GM21423 (cell line): ENCODE results near the gene EGR1.
A peak's percentile ranks its signal among the peaks of the same experiment; 100 is the strongest.
"Not testable (repeated sequence)": the region's sequence is repeated elsewhere in the genome, so short reads cannot be mapped to it uniquely, and the experiment has no call there.

Experiments used
- ATAC-seq: cut with Tn5 transposase; IDR thresholded peaks from one replicate; pipeline ENCODE4 v1.9.1; 2021; ENCODE audit warnings: mild to moderate bottlenecking, moderate library complexity; ENCODE audit not compliant: unreplicated experiment

The EGR1 gene

DNA sequence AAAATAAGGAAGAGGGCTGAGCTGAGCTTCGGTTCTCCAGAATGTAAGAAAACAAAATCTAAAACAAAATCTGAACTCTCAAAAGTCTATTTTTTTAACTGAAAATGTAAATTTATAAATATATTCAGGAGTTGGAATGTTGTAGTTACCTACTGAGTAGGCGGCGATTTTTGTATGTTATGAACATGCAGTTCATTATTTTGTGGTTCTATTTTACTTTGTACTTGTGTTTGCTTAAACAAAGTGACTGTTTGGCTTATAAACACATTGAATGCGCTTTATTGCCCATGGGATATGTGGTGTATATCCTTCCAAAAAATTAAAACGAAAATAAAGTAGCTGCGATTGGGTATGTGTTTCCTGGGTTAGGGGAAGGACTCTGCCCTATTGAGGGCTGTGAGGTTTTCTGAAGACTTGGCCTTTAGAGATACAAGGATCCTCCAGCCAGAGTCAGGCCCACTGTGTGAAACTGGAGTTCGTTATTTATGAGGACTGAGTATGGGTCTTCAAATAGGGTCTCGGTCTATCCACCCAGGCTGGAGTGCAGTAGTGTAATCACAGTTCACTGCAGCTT is 3.8 kb downstream of the EGR1 start:
- no peak for ATAC-seq

DNA sequence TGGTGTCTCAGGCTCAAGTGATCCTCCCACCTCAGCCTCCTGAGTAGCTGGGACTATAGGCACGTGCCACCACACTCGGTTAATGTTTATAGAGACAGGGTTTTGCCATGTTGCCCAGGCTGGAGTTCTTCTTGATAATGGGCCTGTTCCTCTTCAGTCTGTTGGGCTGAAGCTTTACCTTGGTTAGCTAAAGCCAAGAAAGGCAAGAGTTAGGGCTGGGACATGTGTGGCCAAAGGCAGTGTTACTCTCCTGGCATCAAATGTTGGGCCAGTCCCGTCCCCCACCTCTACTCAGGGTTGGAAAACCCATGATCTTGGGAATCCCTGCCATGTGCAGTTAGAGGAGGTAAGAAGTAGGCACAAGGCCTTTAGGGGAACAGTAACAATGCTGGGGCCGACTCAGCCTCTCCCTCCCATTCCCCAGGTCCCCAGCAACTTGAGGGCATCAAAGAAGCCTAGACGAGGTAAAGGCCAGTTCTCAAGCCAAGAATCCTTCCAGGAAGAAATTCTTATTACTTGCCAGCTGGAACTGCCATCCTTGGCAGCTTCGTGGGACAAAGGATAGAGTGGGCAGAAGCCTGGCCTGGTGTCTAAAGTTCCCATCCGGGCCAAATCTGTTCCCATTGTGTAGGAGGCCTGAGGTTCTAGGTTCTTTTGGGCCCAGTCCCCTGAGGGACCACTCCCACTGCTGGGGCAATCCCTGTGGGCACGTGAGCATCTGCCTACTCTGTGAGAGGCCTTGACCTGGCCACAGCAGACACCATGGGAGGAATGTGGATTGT is 4.5 kb downstream of the EGR1 start:
- no peak for ATAC-seq

DNA sequence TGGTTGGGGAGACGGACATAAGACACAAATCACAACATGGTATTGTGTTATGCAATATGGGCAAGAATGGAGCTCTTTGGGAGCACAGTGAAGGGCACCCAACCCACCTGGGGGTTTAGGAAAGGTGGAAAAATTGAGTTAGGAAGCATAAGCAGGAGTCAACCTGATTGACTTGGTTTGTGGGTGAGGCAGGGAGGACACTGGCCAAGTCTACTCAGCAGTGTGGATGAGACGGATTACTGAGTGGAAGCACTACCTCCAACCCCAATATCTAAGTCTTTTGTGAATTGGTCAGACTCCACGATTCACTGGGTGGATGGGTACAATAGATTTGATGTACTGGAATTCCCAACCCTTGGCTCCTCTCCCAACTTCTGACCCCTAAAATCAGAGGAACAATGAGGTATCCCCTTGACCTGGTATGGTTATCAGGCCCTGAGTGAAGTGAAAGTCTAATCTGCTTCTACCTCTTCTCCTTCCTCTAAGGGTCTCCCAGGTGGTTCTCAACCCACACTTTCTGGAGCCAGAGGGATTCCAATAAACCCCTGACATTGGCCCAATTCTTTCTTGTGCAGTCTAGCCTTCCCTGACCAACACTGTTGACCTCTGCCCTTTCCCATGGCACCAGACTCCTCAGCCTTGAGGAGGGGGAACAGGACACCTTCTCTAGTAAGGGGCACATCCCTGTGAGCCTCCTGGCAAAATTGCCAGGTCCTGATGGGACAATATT is 5.2 kb downstream of the EGR1 start:
- ATAC-seq = no peak

DNA sequence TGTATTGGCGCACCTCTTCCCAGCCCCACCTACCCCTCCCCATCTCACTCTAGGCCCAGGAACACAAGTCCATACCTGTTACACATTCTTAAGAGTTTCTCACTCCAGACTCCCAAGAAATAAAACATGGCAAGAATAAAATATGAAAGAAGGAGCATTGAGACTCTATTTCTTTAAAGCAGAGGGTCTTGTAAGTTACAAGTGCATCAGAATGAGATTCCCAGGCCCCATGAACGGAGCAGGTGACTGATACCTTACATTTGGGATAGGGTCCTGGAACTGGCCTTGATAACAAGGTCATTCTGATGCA is 5.7 kb downstream of the EGR1 start:
- ATAC-seq = no peak

DNA sequence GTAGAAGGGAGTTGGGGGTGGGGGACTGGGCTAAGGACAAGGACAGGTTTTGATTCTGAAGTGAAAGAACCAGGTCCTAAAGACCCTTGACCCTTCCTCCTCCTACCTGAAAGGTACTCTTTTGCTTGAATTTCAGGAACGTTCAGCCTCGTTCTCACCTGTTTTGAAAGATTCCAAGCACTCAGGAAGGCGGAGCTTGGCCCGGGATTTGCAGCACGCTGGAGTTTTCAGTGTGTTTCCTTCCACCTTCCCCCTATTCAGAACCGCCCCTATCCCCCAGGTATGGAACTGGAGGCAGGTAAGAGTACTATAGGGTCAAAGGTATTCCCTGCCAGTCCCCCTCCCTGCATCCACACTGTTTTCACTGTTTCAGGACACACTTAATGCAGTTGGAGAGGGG is 7.1 kb downstream of the EGR1 start:
- no peak for ATAC-seq

DNA sequence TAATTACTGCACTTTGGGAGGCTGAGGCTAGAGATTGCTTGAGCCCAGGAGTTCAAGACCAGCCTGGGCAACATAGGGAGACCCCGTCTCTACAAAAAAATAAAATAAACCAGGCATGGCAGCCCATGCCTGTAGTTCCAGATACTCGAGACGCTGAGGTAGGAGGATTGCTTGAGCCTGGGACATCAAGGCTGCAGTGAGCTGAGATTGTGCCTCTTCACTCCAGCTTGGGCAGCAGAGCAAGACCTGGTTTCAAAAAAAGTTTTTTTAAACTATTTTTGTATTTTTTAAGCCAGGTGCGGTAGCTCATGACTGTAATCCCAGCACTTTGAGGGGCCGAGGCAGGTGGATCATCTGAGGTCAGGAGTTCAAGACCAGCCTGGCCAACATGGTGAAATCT is 7.9 kb downstream of the EGR1 start:
- ATAC-seq = not testable (repeated sequence)

DNA sequence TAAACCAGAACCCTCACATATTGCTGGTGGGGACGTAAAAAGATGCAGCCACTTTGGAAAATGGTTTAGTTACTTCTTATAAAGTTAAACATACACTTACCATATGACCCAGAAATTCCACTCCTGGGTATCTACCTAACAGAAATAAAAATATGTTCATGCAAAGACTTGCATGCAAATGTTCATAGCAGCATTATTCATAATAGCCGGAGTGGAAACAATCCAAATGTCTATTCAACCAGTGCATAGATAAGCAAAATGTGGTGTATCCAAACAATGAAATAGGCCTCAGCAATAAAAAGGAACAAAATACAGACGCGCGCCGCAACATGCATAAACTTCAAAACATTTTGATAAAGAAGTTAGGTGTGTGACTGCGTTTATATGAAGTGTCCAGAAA is 11.6 kb downstream of the EGR1 start:
- no peak for ATAC-seq

DNA sequence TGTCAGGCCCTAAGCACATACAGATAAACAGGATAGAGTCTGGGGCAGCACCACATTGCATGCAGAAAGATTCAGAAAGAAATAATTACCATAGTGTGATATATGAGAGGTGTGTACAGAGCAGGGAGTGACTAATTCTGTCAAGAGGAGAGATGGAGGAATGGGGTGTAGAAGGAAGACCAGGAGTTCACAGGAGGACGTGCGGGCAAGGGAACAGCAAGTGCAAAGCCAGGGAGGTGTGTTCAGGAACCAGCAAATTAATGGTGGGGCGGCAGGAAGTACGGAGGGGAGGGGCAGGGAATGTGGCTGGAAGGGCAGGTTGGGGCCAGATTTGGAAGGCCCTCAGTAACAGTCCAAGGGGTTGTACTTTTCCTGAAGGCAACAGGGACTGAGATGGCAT is 17.4 kb downstream of the EGR1 start:
- ATAC-seq = no peak

DNA sequence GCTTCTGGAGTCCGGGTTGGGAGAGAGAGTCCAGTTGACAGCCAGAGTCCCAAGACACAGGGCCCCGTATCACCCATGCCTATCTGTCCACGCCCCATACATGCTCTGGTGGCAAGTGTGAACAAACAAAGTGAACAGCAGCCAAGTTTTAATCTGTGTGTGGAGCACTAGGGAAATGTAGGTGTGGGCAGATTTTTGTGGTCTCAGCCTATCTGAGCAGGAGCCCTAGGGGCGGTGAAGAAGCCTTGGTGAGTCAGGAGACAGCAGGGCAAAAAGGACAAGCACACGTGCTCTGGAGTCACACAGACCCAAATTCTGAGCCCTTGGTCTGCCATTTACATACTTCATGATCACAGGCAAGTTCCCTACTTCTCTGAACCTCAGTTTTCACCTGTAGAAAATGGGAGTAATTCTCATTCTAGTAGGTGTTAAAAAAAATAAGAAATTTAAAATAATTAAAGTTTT is 23.2 kb downstream of the EGR1 start:
- ATAC-seq = no peak

DNA sequence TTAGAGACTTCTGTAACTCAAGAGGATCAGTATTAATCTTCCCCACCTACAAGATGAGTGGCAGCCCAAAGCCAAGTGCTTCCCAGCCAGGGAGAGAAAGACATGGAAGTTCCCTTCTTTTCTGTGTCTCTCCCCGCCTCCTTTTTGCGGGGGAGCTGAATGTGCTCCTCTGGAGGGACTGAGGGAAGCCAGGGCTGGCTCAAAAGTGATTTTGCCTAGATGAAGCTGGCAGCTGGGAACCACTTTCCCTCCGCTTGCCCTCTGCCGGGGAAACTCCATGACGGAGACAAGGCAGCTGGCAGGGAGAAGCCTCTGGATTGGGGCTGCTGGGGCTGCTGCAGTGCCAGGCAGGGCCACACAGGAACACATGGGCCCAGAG is 24.4 kb downstream of the EGR1 start:
- ATAC-seq = no peak

DNA sequence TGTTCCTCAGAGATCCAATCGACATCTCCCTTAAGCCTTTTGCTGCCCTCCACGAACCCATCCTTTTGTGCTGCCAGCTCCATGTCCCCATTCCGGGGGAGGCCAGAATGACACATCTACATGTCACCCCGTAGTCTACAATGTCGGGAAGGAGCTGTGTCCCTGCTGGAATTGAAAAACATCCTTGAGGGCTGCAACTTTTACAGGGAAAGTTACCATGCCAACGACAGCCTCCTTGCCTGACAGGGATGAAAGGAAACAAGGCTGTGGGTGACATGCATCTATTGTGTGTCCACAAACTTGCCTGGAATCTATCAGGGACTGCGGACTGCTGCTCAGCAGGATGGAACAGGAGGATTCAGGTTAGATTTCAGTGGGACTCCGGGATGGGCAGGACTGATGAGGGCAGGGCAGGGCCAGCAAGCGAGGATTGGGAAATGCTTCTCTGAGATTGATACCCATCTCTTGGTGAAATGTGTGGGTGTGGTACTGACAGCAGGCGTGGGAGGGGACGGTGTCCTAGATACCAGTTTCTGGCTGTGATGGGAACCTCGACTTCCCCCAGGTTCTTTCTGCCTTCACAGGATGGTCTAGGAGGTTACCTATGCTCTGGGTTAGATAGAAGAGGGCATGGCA is 25.5 kb downstream of the EGR1 start:
- no peak for ATAC-seq

DNA sequence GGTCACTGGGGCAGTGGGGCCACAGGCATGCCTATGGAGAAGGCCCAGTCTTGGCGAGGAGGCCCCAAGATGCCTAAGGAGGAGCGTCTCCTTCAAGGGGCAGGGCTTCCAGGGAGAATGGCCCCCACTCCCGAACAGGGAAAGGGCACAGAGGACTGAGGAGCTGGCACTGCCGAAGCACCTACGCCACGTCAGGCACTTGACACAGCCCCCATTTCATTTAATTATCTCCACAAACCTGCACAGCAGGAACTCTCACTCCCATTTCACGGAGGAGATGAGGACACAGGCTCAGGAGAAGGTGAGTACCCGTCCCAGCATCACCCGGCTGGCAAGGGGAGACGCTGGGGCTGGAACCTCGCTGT is 26.0 kb downstream of the EGR1 start:
- no peak for ATAC-seq

DNA sequence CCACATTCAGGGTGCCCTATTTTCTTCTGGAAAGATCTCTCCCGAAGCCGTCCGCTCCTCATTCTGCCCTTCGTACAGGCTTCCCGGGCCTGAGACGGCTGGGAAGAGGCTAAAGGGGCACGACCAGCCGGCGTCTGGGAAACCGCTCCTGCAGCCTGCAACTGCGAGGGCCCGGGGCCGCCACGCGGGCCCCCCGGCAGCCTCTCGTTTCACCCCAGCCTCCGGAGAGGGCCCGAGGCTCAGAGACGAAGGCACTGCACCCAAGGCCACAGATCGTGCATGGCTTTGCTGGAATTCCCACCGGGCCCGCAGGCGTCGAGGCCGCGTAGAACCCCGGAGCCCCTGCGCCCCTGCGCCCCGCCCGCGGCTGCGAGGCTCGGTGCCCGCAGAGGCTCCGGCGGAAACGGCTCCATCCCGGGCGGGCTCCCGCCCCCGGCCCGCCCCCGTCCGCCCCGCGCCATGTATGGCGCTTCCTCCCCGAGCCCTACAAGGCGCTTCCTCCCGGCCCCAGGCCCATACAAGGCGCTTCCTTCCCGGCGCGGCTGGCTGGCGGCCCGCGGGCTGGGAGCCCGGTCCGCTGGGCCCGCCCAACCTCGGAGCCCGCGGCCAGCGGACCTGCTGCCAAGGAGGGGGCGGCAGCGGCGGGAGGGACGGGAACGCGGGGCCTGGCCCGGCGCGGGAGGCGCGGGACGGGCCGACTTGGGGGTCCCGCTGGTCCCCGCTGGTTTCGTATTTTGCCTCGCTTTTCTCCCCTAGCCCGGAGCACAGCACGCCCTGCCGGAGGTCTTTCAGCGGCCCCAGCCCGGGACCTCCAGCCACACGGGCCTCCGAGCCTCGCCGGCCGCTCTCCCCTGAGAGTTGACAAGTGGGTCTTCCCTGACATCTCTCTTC is 26.6 kb downstream of the EGR1 start:
- ATAC-seq = peak; percentile 98

DNA sequence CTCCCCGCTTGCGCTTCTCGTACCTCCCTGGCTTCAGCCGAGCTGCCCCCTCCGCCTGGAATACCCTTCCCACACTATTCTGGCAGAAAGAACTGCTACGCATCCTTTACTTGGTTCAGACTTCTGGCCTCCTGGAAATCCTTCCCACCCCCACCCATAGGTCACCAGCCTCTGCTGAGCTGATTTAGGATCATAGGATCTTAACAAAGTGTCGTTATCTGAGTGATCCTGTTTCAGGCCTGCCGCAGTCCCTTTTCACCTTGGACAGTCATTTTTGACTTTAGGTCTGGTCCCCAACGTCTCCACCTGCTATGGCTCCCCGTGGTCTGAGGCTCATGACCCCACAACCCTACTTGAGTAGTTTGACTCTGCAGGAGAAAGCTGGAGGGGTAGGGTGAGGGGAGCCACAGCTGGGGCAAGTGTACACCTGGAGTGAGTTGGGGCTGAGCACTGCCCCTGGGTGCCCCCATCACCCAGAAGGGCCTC is 27.3 kb downstream of the EGR1 start:
- no peak for ATAC-seq

DNA sequence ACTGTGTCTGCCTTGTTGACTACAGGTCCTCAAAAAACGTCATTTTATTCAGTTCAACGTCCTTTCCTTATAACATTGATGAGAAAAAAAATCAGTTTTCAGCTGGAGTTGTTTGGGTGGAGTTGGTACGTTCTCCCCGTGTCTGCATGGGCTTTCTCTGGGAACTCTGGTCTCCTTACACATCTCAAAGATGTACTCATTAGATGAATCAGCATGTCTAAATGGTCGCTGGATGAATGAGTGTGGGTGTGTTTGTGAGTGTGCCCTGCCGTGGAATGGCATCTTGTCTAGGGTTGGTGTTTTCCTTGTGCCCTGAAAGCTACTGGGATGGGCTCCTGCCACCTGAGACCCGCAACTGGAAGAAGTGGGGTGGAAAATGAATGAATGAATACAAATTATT is 30.1 kb downstream of the EGR1 start:
- ATAC-seq = no peak

DNA sequence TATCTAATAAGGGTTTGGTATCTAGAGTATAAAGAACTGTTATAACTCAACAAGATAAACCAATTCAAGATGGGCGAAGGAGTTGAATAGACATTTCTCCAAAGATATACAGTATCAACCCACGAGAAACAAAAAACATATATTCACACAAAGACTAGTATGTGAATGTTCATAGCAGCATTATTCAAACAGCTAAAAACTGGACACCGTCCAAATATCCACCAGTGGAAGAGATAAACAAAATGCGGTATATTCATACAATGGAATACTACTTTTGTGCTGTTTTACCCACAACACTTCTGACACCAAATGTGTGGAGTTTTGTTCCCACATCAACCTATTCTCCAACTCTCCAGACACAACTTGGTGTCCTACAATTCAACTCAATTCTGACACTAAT is 33.1 kb downstream of the EGR1 start:
- no peak for ATAC-seq

DNA sequence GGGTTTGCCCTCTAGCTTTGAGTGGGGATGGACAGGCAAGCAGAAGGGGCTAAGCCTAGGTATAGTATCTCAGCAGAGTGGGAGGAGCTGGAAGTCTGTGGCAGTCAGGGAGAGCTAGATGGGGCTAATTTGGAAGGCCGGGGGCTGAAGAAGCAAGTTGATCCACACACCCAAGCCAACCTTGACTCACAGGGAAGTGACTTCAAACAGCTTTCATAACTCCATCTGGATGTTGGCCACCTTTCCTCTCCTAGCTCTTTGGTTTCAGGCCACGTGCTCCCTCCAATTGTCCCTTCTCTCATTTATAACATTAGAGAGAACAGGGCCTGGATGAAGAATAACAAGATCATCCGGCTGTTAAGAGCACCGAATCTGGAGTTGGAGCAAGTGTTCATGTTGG is 36.8 kb downstream of the EGR1 start:
- ATAC-seq = no peak

DNA sequence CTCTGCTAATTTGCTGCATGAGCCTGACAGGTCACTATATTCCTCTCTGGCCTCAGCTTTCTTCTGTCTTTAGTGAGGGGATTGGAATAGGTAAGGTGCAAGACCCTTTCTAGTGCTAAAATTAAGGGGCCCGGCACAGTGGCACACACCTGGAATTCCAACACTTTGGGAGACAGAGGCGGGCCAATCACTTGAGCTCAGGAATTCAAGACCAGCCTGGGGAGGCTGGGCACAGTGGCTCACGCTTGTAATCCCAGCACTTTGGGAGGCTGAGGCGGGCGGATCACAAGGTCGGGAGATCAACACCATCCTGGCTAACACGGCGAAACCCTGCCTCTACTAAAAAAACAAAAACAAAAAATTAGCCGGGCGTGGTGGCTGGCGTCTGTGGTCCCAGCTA is 37.2 kb downstream of the EGR1 start:
- no peak for ATAC-seq

DNA sequence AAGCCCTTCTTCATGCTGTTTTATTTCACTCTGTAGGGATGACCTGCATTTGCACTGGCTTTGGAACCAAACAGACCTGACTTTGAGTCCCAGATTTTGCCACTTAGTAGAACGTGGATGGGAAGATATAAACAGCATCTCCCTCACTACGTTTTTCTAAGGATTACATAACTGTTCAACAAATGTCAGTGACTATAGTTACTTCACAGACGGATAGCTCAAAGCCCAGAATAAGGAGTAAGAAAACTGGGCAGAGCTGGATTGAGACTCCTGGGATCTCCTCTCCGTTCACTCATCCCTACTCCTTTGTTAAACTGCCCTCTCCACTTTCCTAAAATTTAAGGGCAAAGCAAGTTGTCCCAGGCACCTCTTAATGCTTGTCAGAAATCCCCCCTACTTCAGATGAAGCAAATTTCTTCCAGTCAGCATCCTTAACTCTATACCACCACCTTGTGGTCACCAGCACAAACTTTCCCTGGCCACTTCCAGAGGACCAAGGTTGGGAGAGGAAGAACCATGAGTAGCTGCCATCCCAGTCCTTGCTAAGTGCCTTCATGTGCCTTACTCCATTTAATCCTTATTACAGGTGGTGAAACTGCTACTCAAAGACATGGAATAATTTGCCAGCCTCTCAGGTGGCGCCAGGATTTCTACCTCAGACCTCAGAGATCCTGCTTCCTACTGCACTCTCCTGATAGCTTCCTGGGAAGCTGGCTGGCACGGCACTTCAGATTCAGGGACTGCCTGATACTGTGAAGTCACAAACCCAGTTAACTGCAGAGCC is 38.4 kb downstream of the EGR1 start:
- ATAC-seq = no peak

DNA sequence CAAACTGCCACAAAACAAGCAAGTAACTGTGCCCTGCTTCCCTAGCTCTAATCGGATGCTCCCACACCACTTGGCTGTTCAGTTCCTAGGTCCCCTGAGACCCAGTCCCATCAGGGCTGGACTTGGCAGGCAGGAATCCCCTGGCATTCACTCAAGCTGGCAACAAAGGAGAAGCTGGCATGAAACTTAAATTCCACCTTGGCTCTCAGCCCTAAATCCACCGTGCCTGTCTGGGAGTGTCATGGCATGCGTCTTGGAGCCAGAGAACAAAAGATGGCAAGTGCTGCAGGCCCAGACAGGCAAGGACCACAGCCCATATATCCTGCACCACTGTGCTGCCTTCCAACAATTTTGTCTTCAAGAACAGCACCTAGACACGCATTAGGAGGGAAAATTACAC is 39.5 kb downstream of the EGR1 start:
- ATAC-seq = no peak
